Panc1 (cell line): ENCODE results near the gene DUSP9. TPM values are rescaled to one million over a fixed set of nuclear protein-coding genes. Genes with fewer than 3 reads are reported as not detected.

Source experiments
- ATAC-seq: fragments of 200-7000 bp; cut with Tn5 transposase; 2 replicates; pipeline ENCODE4 v1.9.1; 2020; ENCODE audit warnings: mild to moderate bottlenecking, moderate library complexity
- BruUV-seq: library from RNA; stranded (reverse); fragments of 400-500 nt; replicated peaks from 2 replicates; lab custom pipeline; 2021; lab: Mats Ljungman, UMichigan
- CTCF ChIA-PET: fragments of 300-600 bp; sonication (Branson Sonifier 250); formaldehyde crosslinking; loops from one replicate; lab custom pipeline; 2022; ENCODE audit warnings: antibody characterized with exemption; lab: Charles Lee
- POLR2A ChIA-PET: fragments of 300-600 bp; sonication (Branson Sonifier 250); formaldehyde crosslinking; loops from one replicate; lab custom pipeline; 2022; ENCODE audit warnings: antibody characterized with exemption; lab: Charles Lee
- DNase-seq: peaks from one replicate; pipeline ENCODE4 v3.0.0-alpha.2; 2010; ENCODE audit warnings: low read depth, low spot score
- H3K27ac ChIP-seq: 2 replicates; pipeline ENCODE4 v1.5.1; 2011; ENCODE audit warnings: mild to moderate bottlenecking, low read length, inconsistent platforms
- H3K27me3 ChIP-seq: fragments of 200-500 bp; sonication (Bioruptor generic); 2 replicates; pipeline ENCODE4 v1.6.0; 2014; ENCODE audit warnings: low read length, inconsistent platforms; ENCODE audit not compliant: control insufficient read depth, insufficient read depth
- H3K36me3 ChIP-seq: fragments of 200-500 bp; sonication (Bioruptor generic); 2 replicates; pipeline ENCODE4 v1.5.1; 2014; ENCODE audit warnings: inconsistent platforms, mild to moderate bottlenecking, low read length, moderate library complexity; ENCODE audit not compliant: control insufficient read depth, insufficient read depth
- H3K4me1 ChIP-seq: 2 replicates; pipeline ENCODE4 v1.5.1; 2011; ENCODE audit warnings: inconsistent platforms, mild to moderate bottlenecking, low read length, moderate library complexity; ENCODE audit not compliant: control insufficient read depth, insufficient read depth
- H3K4me3 ChIP-seq, 2 experiments: 2 replicates each; pipeline ENCODE4 v1.5.1; 2011 to 2012; ENCODE audit warnings: low read depth in 2 of 2, low read length in 2 of 2, mild to moderate bottlenecking in 2 of 2, inconsistent platforms in 1 of 2, moderate library complexity in 1 of 2
- H3K9me3 ChIP-seq: fragments of 200-500 bp; sonication (Bioruptor generic); 2 replicates; pipeline ENCODE4 v1.5.1; 2014; ENCODE audit warnings: low read depth, mild to moderate bottlenecking, inconsistent platforms, low read length, moderate library complexity; ENCODE audit not compliant: control insufficient read depth, insufficient read depth
- CTCF ChIP-seq: fragments of 450-650 bp; IDR thresholded peaks from 2 replicates; pipeline ENCODE4 v1.5.1; 2017; ENCODE audit warnings: mild to moderate bottlenecking
- POLR2AphosphoS5 ChIP-seq: IDR thresholded peaks from 2 replicates; pipeline ENCODE4 v1.6.1; 2012; ENCODE audit warnings: mild to moderate bottlenecking, low read depth, low read length, moderate library complexity
- REST ChIP-seq, 2 experiments: IDR thresholded peaks; 2 replicates each; pipeline ENCODE4 v1.6.1; 2011 to 2012; ENCODE audit warnings: low read depth in 2 of 2, control low read depth in 1 of 2, low read length in 1 of 2, mild to moderate bottlenecking in 1 of 2, moderate library complexity in 1 of 2; ENCODE audit not compliant: insufficient read depth in 1 of 2
- SIN3A ChIP-seq: IDR thresholded peaks from 2 replicates; pipeline ENCODE4 v1.6.1; 2012; ENCODE audit warnings: low read depth, mild to moderate bottlenecking, low read length, moderate library complexity, borderline replicate concordance; ENCODE audit not compliant: insufficient read depth
- TCF7L2 ChIP-seq: IDR thresholded peaks from 2 replicates; pipeline ENCODE4 v1.6.1; 2011; ENCODE audit warnings: mild to moderate bottlenecking, low read depth, low read length, inconsistent platforms
- in situ Hi-C: cut with HindIII; loops from 2 replicates; pipeline ENCODE4 v1.10.0; 2016; ENCODE audit warnings: low sequenced_read_pairs, low pct_unique_long_range_greater_than_20kb
- intact Hi-C: fragments of 100-400 bp; cut with micrococcal nuclease; formaldehyde crosslinking; loops from one replicate; pipeline ENCODE4 v1.10.0; 2022; ENCODE audit not compliant: unreplicated experiment
- total RNA-seq: library from RNA; stranded (reverse); gene quantifications from one replicate; pipeline ENCODE4 v1.2.1, GENCODE V29; 2021; ENCODE audit not compliant: unreplicated experiment

DUSP9 gene
- total RNA-seq, 1 experiment from 2014 or later, result 7.1 TPM

- no peaks in the 10 kb centered on the region for H3K36me3 ChIP-seq
- DNase-seq (no peak), ATAC-seq (peak; percentile 42)
- CTCF ChIA-PET, result interaction anchor here (0.6 to 1.9 kb wide), 2 partner anchors 20 to 159 kb away, joined by 3 to 6 read pairs; no protein-coding TSS in a partner anchor
- intact Hi-C loops, result no loop called here
- H3K4me1 ChIP-seq, result peaks cover 30% of the 10 kb centered on the region
- peak overlapping the region in 1 of 2 experiments; percentile 50; a peak in 2 of 4 replicates for H3K4me3 ChIP-seq
- H3K9me3 ChIP-seq, result no peaks in the 10 kb centered on the region
- no peak overlapping the region for H3K27ac ChIP-seq
- H3K27me3 ChIP-seq, result no peaks in the 10 kb centered on the region
- BruUV-seq, result no TSS peak
- TF ChIP-seq POLR2AphosphoS5 (no peak), TCF7L2 (no peak), CTCF (no peak), SIN3A (no peak), REST (IDR thresholded peaks at IDR 0.05; ENCODE audit: insufficient read depth in 1 of 2, low read depth in 2 of 2, low read length in 1 of 2) (no peak)
- in situ Hi-C loops, result no loop called here
- POLR2A ChIA-PET, result no interaction called here
Measured at GRCh38 chrX:153688071-153688470, 41.1 kb downstream of the DUSP9 start.

GRCh38 chrX:153688506-153688905, 41.5 kb downstream of the DUSP9 start:
- Histone ChIP-seq H3K36me3 (no peaks in the 10 kb centered on the region), H3K27ac (no peak overlapping the region), H3K9me3 (no peaks in the 10 kb centered on the region), H3K4me3 (peak overlapping the region; percentile 48 to 50), H3K4me1 (peaks cover 30% of the 10 kb centered on the region), H3K27me3 (no peaks in the 10 kb centered on the region)
- ATAC-seq, result no peak
- DNase-seq, result no peak
- no TSS peak for BruUV-seq
- POLR2A ChIA-PET, result no interaction called here
- no peak for TF ChIP-seq CTCF
- TF ChIP-seq TCF7L2, result no peak
- TF ChIP-seq SIN3A, result no peak
- no peak for TF ChIP-seq REST (IDR thresholded peaks at IDR 0.05; ENCODE audit: insufficient read depth in 1 of 2, low read depth in 2 of 2, low read length in 1 of 2)
- no peak for TF ChIP-seq POLR2AphosphoS5
- intact Hi-C loops, result no loop called here
- in situ Hi-C loops, result no loop called here
- CTCF ChIA-PET, result no interaction called here
